Neural crest cell (in vitro differentiated cells): ENCODE data around the gene MEGF11. TPM values are rescaled to one million over a fixed set of nuclear protein-coding genes. Genes with fewer than 3 reads are reported as not detected.

Experiments used
- DNase-seq: peaks from one replicate; pipeline ENCODE4 v3.0.0; 2021; ENCODE audit warnings: low read depth, mixed read lengths, low spot score
- H3K27ac Mint-ChIP-seq: one replicate; pipeline ENCODE4 v1.8.0; 2021; ENCODE audit warnings: mild to moderate bottlenecking, mixed read lengths; ENCODE audit not compliant: unreplicated experiment
- H3K27me3 Mint-ChIP-seq: 2 replicates; pipeline ENCODE4 v1.8.0; 2021; ENCODE audit warnings: low read depth, mild to moderate bottlenecking, mixed read lengths
- H3K36me3 Mint-ChIP-seq: 2 replicates; pipeline ENCODE4 v1.8.0; 2021; ENCODE audit warnings: low read depth, mild to moderate bottlenecking, mixed read lengths
- H3K4me1 Mint-ChIP-seq: 2 replicates; pipeline ENCODE4 v1.8.0; 2021; ENCODE audit warnings: mixed read lengths
- H3K4me3 Mint-ChIP-seq: one replicate; pipeline ENCODE4 v1.8.0; 2021; ENCODE audit warnings: mild to moderate bottlenecking, mixed read lengths
- H3K9me3 Mint-ChIP-seq: 2 replicates; pipeline ENCODE4 v1.8.0; 2021; ENCODE audit warnings: mixed read lengths
- CTCF ChIP-seq: fragments of 200-600 bp; sonication (generic); conservative IDR thresholded peaks from 2 replicates; pipeline ENCODE4 v1.5.0; 2021; ENCODE audit warnings: antibody characterized with exemption, mild to moderate bottlenecking
- total RNA-seq: library from RNA; stranded (reverse); gene quantifications from 2 replicates; pipeline ENCODE4 v1.2.1, GENCODE V29; 2021

Gene MEGF11
- total RNA-seq, 1 donor from 2014 or later, result 0.49 TPM

- no peak for DNase-seq
- no peaks in the 10 kb centered on the region for H3K36me3 Mint-ChIP-seq
- no peak for TF ChIP-seq CTCF
- peaks cover 4% of the 10 kb centered on the region for H3K4me1 Mint-ChIP-seq
- H3K27me3 Mint-ChIP-seq, result peaks cover 20% of the 10 kb centered on the region
- no peak overlapping the region for H3K27ac Mint-ChIP-seq
- no peaks in the 10 kb centered on the region for H3K9me3 Mint-ChIP-seq
- no peak overlapping the region for H3K4me3 Mint-ChIP-seq
Observed at GRCh38 chr15:66135664-66136063, 117.9 kb downstream of the MEGF11 start.

- DNase-seq, result no peak
- Mint-ChIP-seq H3K27ac (no peak overlapping the region), H3K4me3 (no peak overlapping the region), H3K4me1 (peaks cover 17% of the 10 kb centered on the region), H3K36me3 (no peaks in the 10 kb centered on the region), H3K9me3 (no peaks in the 10 kb centered on the region), H3K27me3 (peaks cover 31% of the 10 kb centered on the region)
- no peak for TF ChIP-seq CTCF
Observed at GRCh38 chr15:66134284-66134683, 119.3 kb downstream of the MEGF11 start.

- H3K36me3 Mint-ChIP-seq, result no peaks in the 10 kb centered on the region
- H3K27me3 Mint-ChIP-seq, result peaks cover 35% of the 10 kb centered on the region
- no peak overlapping the region for H3K27ac Mint-ChIP-seq
- peaks cover 26% of the 10 kb centered on the region for H3K4me1 Mint-ChIP-seq
- DNase-seq, result no peak
- H3K4me3 Mint-ChIP-seq, result no peak overlapping the region
- no peak for TF ChIP-seq CTCF
- H3K9me3 Mint-ChIP-seq, result no peaks in the 10 kb centered on the region
Observed at GRCh38 chr15:66133247-66133885, 120.2 kb downstream of the MEGF11 start.

- Mint-ChIP-seq H3K27ac (no peak overlapping the region), H3K9me3 (no peaks in the 10 kb centered on the region), H3K4me1 (peaks cover 34% of the 10 kb centered on the region), H3K4me3 (no peak overlapping the region), H3K36me3 (no peaks in the 10 kb centered on the region), H3K27me3 (peaks cover 40% of the 10 kb centered on the region)
- no peak for TF ChIP-seq CTCF
- no peak for DNase-seq
Observed at GRCh38 chr15:66132251-66132816, 121.2 kb downstream of the MEGF11 start.

GRCh38 chr15:66131831-66132230, 121.7 kb downstream of the MEGF11 start:
- Mint-ChIP-seq H3K4me1 (peaks cover 38% of the 10 kb centered on the region), H3K27ac (no peak overlapping the region), H3K9me3 (no peaks in the 10 kb centered on the region), H3K36me3 (no peaks in the 10 kb centered on the region), H3K4me3 (no peak overlapping the region), H3K27me3 (peaks cover 45% of the 10 kb centered on the region)
- TF ChIP-seq CTCF, result no peak
- DNase-seq, result no peak
